Smooth muscle cell (in vitro differentiated cells): ENCODE measurements around the gene DNAH2. TPM values are rescaled to one million over a fixed set of nuclear protein-coding genes. Genes with fewer than 3 reads are reported as not detected.

Experiments
- DNase-seq: peaks from one replicate; lab custom pipeline; 2025; ENCODE audit not compliant: unreplicated experiment; lab: John Stamatoyannopoulos, UW
- H2AFZ ChIP-seq: fragments of 200-600 bp; sonication (generic); 2 replicates; pipeline ENCODE4 v1.6.0; 2016; ENCODE audit warnings: antibody characterized with exemption, low read depth, mild to moderate bottlenecking
- H3F3A ChIP-seq: fragments of 200-600 bp; sonication (generic); 2 replicates; pipeline ENCODE4 v1.6.0; 2017; ENCODE audit warnings: antibody characterized with exemption, low read depth
- H3K27ac ChIP-seq: fragments of 200-600 bp; sonication (generic); 2 replicates; pipeline ENCODE4 v1.5.1; 2016; ENCODE audit warnings: low read depth, mild to moderate bottlenecking
- H3K27me3 ChIP-seq: fragments of 200-600 bp; sonication (generic); 2 replicates; pipeline ENCODE4 v1.6.1; 2016; ENCODE audit warnings: low read depth, mild to moderate bottlenecking
- H3K36me3 ChIP-seq: fragments of 200-600 bp; sonication (generic); 2 replicates; pipeline ENCODE4 v1.5.1; 2016; ENCODE audit warnings: low read depth
- H3K4me1 ChIP-seq: fragments of 200-600 bp; sonication (generic); 2 replicates; pipeline ENCODE4 v1.5.1; 2016; ENCODE audit warnings: low read depth
- H3K4me2 ChIP-seq: fragments of 200-600 bp; sonication (generic); 2 replicates; pipeline ENCODE4 v1.6.0; 2016; ENCODE audit warnings: mild to moderate bottlenecking
- H3K4me3 ChIP-seq: fragments of 200-600 bp; sonication (generic); 2 replicates; pipeline ENCODE4 v1.5.1; 2016; ENCODE audit warnings: mild to moderate bottlenecking
- H3K79me2 ChIP-seq: fragments of 200-600 bp; sonication (generic); 2 replicates; pipeline ENCODE4 v1.6.0; 2016; ENCODE audit warnings: low read depth, mild to moderate bottlenecking
- H3K9ac ChIP-seq: fragments of 200-600 bp; sonication (generic); 2 replicates; pipeline ENCODE4 v1.6.0; 2016; ENCODE audit warnings: low read depth
- H3K9me3 ChIP-seq: fragments of 200-600 bp; sonication (generic); replicated peaks from 2 replicates; pipeline ENCODE4 v1.5.1; 2016; ENCODE audit warnings: low read depth
- H4K20me1 ChIP-seq: fragments of 200-600 bp; sonication (generic); 2 replicates; pipeline ENCODE4 v1.6.0; 2016; ENCODE audit warnings: low read depth
- WGBS: methylation state at CpG from one replicate; pipeline ENCODE4 v1.1.7; 2016; ENCODE audit warnings: low lambda C conversion rate; 5-methylcytosine and 5-hydroxymethylcytosine counted together
- polyA plus RNA-seq: library from polyadenylated mRNA; unstranded; fragments of >200 nt; fragmentation: Nextera tagmentation; extraction: Ambion mirVana; gene quantifications from 2 replicates; pipeline ENCODE4 v1.2.1, GENCODE V29; 2016
- total RNA-seq: library from RNA; depleted of rRNA; stranded (reverse); fragments of >200 nt; gene quantifications from 2 replicates; pipeline ENCODE4 v1.2.3, GENCODE V29; 2014
- TF ChIP-seq, protein P1 (sequence below): fragments of 200-600 bp; sonication (generic); IDR thresholded peaks from 2 replicates; pipeline ENCODE4 v1.5.1; 2017; ENCODE audit warnings: borderline replicate concordance, mild to moderate bottlenecking, antibody characterized with exemption; ENCODE audit not compliant: insufficient read depth, poor library complexity, severe bottlenecking

Gene DNAH2
- total and polyA plus RNA-seq, 2 experiments from 2014 or later, result not detected

GRCh38 chr17:7852919-7853690 is 135.6 kb downstream of the DNAH2 start:
- no peak overlapping the region for H3K4me3 ChIP-seq
- H3K9me3 ChIP-seq, result no peaks in the 10 kb centered on the region
- WGBS, result 74% methylated on average over 38 of the region's 51 CpGs
- H3K27ac ChIP-seq, result no peak overlapping the region
- H3K36me3 ChIP-seq, result no peaks in the 10 kb centered on the region
- TF ChIP-seq, protein P1, sequence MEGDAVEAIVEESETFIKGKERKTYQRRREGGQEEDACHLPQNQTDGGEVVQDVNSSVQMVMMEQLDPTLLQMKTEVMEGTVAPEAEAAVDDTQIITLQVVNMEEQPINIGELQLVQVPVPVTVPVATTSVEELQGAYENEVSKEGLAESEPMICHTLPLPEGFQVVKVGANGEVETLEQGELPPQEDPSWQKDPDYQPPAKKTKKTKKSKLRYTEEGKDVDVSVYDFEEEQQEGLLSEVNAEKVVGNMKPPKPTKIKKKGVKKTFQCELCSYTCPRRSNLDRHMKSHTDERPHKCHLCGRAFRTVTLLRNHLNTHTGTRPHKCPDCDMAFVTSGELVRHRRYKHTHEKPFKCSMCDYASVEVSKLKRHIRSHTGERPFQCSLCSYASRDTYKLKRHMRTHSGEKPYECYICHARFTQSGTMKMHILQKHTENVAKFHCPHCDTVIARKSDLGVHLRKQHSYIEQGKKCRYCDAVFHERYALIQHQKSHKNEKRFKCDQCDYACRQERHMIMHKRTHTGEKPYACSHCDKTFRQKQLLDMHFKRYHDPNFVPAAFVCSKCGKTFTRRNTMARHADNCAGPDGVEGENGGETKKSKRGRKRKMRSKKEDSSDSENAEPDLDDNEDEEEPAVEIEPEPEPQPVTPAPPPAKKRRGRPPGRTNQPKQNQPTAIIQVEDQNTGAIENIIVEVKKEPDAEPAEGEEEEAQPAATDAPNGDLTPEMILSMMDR, result no peak
- no peaks in the 10 kb centered on the region for H3K27me3 ChIP-seq
- H4K20me1 ChIP-seq, result peaks cover 84% of the 10 kb centered on the region
- DNase-seq, result no peak
- H3F3A ChIP-seq, result peaks cover 46% of the 10 kb centered on the region
- H3K9ac ChIP-seq, result no peak overlapping the region
- no peak overlapping the region for H3K4me2 ChIP-seq
- peaks cover 32% of the 10 kb centered on the region for H3K79me2 ChIP-seq
- H3K4me1 ChIP-seq, result peaks cover 32% of the 10 kb centered on the region
- no peak overlapping the region for H2AFZ ChIP-seq

- H3K9me3 ChIP-seq, result no peaks in the 10 kb centered on the region
- H3F3A ChIP-seq, result peaks cover 51% of the 10 kb centered on the region
- TF ChIP-seq, protein P1, result no peak
- peaks cover 29% of the 10 kb centered on the region for H3K79me2 ChIP-seq
- no peak overlapping the region for H2AFZ ChIP-seq
- H4K20me1 ChIP-seq, result peaks cover 79% of the 10 kb centered on the region
- H3K4me1 ChIP-seq, result peaks cover 32% of the 10 kb centered on the region
- WGBS, result 70% methylated on average over 21 of the region's 21 CpGs
- H3K36me3 ChIP-seq, result no peaks in the 10 kb centered on the region
- H3K9ac ChIP-seq, result no peak overlapping the region
- H3K27me3 ChIP-seq, result no peaks in the 10 kb centered on the region
- no peak overlapping the region for H3K4me2 ChIP-seq
- DNase-seq, result no peak
- no peak overlapping the region for H3K27ac ChIP-seq
- no peak overlapping the region for H3K4me3 ChIP-seq
These were observed 136.1 kb downstream of the DNAH2 start for GRCh38 chr17:7853691-7854038.

DNA sequence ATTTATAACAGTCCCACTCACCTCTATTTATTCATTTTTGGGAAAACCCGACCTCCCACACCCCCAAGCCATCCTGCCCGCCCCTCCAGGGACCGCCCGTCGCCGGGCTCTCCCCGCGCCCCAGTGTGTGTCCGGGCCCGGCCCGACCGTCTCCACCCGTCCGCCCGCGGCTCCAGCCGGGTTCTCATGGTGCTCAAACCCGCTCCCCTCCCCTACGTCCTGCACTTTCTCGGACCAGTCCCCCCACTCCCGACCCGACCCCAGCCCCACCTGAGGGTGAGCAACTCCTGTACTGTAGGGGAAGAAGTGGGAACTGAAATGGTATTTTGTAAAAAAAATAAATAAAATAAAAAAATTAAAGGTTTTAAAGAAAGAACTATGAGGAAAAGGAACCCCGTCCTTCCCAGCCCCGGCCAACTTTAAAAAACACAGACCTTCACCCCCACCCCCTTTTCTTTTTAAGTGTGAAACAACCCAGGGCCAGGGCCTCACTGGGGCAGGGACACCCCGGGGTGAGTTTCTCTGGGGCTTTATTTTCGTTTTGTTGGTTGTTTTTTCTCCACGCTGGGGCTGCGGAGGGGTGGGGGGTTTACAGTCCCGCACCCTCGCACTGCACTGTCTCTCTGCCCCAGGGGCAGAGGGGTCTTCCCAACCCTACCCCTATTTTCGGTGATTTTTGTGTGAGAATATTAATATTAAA is 136.7 kb downstream of the DNAH2 start:
- Histone ChIP-seq H3K9me3 (no peaks in the 10 kb centered on the region), H3K4me1 (peaks cover 32% of the 10 kb centered on the region), H3F3A (peaks cover 51% of the 10 kb centered on the region), H2AFZ (no peak overlapping the region), H3K27me3 (no peaks in the 10 kb centered on the region), H4K20me1 (peaks cover 73% of the 10 kb centered on the region), H3K79me2 (peaks cover 25% of the 10 kb centered on the region), H3K4me3 (no peak overlapping the region), H3K27ac (no peak overlapping the region), H3K36me3 (no peaks in the 10 kb centered on the region), H3K4me2 (peak overlapping the region; percentile 84), H3K9ac (no peak overlapping the region)
- DNase-seq, result no peak
- WGBS, result 38% methylated on average over 29 of the region's 31 CpGs
- TF ChIP-seq, protein P1, result no peak
